ENCODE measurements around the gene BBC3.
"Not testable (repeated sequence)": the region's sequence is repeated elsewhere in the genome, so short reads cannot be mapped to it uniquely, and the experiment has no call there.

BBC3 gene

GRCh38 chr19:47230921-47231214 lies at the start of gene BBC3:
Gene BBC3, minus strand, starts transcription at chr19:47231199. Its CDS starts 2,768 bp downstream, at chr19:47228431.
- Histone ChIP-seq H3K36me3 (ENCODE audit: control insufficient read depth, insufficient read depth, low read length) (peaks cover 3% of the 10 kb centered on the region; the same call in 1 of the 2 replicates), H3K27me3 (replicated peaks; ENCODE audit: control insufficient read depth, insufficient read depth, low read length) (no peaks in the 10 kb centered on the region), H3K4me3 (replicated peaks; ENCODE audit: low read depth, low read length) (peak within 1 kb of the TSS; percentile 88)
- DNase-seq (ENCODE audit: extremely low read depth, insufficient read length), result no peak
- TF ChIP-seq, protein P1, sequence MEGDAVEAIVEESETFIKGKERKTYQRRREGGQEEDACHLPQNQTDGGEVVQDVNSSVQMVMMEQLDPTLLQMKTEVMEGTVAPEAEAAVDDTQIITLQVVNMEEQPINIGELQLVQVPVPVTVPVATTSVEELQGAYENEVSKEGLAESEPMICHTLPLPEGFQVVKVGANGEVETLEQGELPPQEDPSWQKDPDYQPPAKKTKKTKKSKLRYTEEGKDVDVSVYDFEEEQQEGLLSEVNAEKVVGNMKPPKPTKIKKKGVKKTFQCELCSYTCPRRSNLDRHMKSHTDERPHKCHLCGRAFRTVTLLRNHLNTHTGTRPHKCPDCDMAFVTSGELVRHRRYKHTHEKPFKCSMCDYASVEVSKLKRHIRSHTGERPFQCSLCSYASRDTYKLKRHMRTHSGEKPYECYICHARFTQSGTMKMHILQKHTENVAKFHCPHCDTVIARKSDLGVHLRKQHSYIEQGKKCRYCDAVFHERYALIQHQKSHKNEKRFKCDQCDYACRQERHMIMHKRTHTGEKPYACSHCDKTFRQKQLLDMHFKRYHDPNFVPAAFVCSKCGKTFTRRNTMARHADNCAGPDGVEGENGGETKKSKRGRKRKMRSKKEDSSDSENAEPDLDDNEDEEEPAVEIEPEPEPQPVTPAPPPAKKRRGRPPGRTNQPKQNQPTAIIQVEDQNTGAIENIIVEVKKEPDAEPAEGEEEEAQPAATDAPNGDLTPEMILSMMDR (IDR thresholded peaks at IDR 0.05; ENCODE audit: insufficient read depth, low read length, poor library complexity, severe bottlenecking), result no peak

- no peak for DNase-seq (ENCODE audit: extremely low read depth, insufficient read length)
- Histone ChIP-seq H3K27me3 (replicated peaks; ENCODE audit: control insufficient read depth, insufficient read depth, low read length) (no peaks in the 10 kb centered on the region), H3K36me3 (ENCODE audit: control insufficient read depth, insufficient read depth, low read length) (no peaks in the 10 kb centered on the region; the same call in 1 of the 2 replicates), H3K4me3 (replicated peaks; ENCODE audit: low read depth, low read length) (no peak overlapping the region)
- TF ChIP-seq, protein P1 (IDR thresholded peaks at IDR 0.05; ENCODE audit: insufficient read depth, low read length, poor library complexity, severe bottlenecking), result peak; percentile 56
These were observed 49.3 kb upstream of the BBC3 start for GRCh38 chr19:47280183-47280797.

DNA sequence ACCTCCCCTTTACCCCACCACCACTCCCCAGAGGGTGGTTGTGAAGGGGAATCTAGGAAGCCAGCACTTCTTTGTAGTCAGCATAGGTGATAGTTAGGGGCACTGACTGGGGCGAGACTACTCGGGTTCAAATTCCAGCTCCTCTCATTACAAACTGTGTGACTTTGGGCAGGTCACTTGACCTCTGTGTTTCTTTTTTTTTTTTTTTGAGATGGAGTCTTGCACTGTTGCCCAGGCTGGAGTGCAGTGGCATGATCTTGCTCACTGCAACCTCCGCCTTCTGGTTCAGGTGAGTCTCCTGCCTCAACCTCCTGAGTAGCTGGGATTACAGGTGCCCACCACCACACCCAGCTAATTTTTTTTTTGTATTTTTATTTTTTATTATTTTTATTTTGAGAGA lies 45.5 kb upstream of the BBC3 start:
- H3K4me3 ChIP-seq (replicated peaks; ENCODE audit: low read depth, low read length); DNase-seq (ENCODE audit: extremely low read depth, insufficient read length); H3K27me3 ChIP-seq (replicated peaks; ENCODE audit: control insufficient read depth, insufficient read depth, low read length); H3K36me3 ChIP-seq (ENCODE audit: control insufficient read depth, insufficient read depth, low read length): not testable (repeated sequence)

DNA sequence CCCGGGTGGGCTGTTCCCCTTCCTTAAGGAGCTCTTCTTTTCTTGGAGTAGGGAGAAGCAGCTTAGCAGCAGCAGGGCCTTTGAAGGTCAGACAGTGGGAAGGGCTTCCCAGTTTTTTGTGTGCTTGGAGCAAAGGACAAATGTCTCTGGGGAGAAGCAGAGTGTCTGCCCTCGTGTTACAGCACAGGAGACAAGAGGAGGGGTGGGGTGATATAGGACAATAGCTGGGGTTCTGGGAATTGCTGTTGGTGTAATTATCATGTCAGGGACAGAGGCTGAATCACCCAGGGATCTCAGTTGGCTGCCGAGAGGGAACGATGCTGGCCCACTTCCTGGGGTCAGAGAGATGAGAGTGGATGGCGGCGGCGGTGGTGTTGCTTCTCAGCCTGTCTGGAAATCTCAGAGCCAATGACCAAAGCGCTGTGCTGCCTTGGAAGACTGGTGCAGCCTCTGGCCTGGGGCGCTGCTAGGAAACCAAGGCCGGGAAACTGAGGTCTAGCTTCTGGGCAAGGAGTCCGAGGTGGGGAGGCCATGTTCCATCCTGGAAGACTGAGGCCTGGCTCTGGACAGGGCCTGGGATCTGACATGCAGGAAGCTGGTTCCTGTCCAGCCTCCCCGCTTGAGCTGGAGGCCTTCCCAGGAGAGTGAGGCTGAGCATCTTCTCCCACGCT lies 44.9 kb upstream of the BBC3 start:
- DNase-seq (ENCODE audit: extremely low read depth, insufficient read length), result no peak
- Histone ChIP-seq H3K27me3 (replicated peaks; ENCODE audit: control insufficient read depth, insufficient read depth, low read length) (no peaks in the 10 kb centered on the region), H3K36me3 (ENCODE audit: control insufficient read depth, insufficient read depth, low read length) (peaks cover 4% of the 10 kb centered on the region), H3K4me3 (replicated peaks; ENCODE audit: low read depth, low read length) (no peak overlapping the region)
- TF ChIP-seq, protein P1 (IDR thresholded peaks at IDR 0.05; ENCODE audit: insufficient read depth, low read length, poor library complexity, severe bottlenecking), result no peak

DNA sequence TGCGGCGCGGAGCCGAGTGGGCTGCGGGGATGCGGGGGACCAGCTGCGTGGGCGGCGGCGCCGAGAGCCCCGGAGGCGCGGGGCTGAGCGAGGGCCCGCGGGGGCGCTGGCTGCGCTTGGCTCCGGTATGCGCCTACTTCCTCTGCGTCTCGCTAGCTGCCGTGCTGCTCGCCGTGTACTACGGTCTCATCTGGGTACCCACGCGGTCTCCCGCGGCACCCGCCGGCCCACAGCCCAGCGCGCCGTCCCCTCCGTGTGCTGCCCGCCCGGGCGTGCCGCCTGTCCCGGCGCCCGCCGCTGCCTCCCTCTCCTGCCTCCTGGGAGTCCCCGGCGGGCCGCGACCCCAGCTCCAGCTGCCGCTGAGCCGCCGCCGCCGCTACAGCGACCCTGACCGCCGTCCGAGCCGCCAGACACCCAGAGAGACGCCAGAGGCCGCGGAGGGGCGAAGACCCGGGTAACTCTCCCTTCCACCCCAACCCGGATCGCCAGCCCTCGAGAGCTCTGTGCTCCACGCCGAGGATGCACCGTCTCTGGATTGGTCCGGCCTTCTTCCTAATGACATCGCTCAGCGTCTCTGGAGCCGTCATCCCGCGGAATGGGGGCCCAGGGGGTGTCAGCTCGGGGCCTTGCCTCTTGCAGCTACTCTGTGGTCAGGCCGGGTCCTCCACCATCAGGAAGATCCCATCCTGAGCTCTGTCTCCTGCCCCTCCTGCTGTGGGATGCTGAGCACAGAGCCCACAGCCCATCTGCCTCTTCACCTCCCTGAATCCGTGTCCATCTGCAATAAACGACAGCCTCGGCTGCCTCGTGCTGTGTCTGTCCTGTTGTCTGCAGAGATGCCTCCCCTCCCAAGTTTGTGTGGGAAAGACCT lies 44.1 kb upstream of the BBC3 start:
- Histone ChIP-seq H3K27me3 (replicated peaks; ENCODE audit: control insufficient read depth, insufficient read depth, low read length) (no peaks in the 10 kb centered on the region), H3K4me3 (replicated peaks; ENCODE audit: low read depth, low read length) (peak overlapping the region; percentile 57), H3K36me3 (ENCODE audit: control insufficient read depth, insufficient read depth, low read length) (peaks cover 7% of the 10 kb centered on the region)
- TF ChIP-seq, protein P1 (IDR thresholded peaks at IDR 0.05; ENCODE audit: insufficient read depth, low read length, poor library complexity, severe bottlenecking), result no peak
- no peak for DNase-seq (ENCODE audit: extremely low read depth, insufficient read length)

All from GM06990 (cell line).